Mesothelial cell of epicardium (in vitro differentiated cells): ENCODE measurements around the gene FRMD4A. TPM values are rescaled to one million over a fixed set of nuclear protein-coding genes. Genes with fewer than 3 reads are reported as not detected.

Experiments
- DNase-seq, 2 experiments: peaks; one replicate each; pipeline ENCODE4 v3.0.0; 2021; ENCODE audit warnings: low spot score in 2 of 2; ENCODE audit not compliant: unreplicated experiment in 2 of 2
- H3K27ac Mint-ChIP-seq: 2 replicates; pipeline ENCODE4 v1.8.0; 2021; ENCODE audit warnings: mixed read lengths
- H3K27me3 Mint-ChIP-seq: 2 replicates; pipeline ENCODE4 v1.8.0; 2021; ENCODE audit warnings: low read depth, mixed read lengths
- H3K36me3 Mint-ChIP-seq: 2 replicates; pipeline ENCODE4 v1.8.0; 2021; ENCODE audit warnings: mixed read lengths
- H3K4me1 Mint-ChIP-seq: 2 replicates; pipeline ENCODE4 v1.8.0; 2021; ENCODE audit warnings: mixed read lengths
- H3K4me3 Mint-ChIP-seq: 2 replicates; pipeline ENCODE4 v1.8.0; 2021; ENCODE audit warnings: mild to moderate bottlenecking, moderate library complexity, mixed read lengths
- H3K9me3 Mint-ChIP-seq: 2 replicates; pipeline ENCODE4 v1.8.0; 2021; ENCODE audit warnings: mixed read lengths
- CTCF ChIP-seq: fragments of 200-600 bp; sonication (generic); IDR thresholded peaks from one replicate; pipeline ENCODE4 v1.5.0; 2021; ENCODE audit warnings: antibody characterized with exemption; ENCODE audit not compliant: unreplicated experiment
- total RNA-seq: library from RNA; stranded (reverse); gene quantifications from 3 replicates; pipeline ENCODE4 v1.2.1, GENCODE V29; 2021

FRMD4A gene
- total RNA-seq, 1 donor from 2014 or later, result 45.0 TPM

GRCh38 chr10:13684806-13685482 is 645.8 kb downstream of the FRMD4A start:
- H3K27me3 Mint-ChIP-seq, result no peaks in the 10 kb centered on the region
- TF ChIP-seq CTCF, result no peak
- peaks cover 16% of the 10 kb centered on the region for H3K36me3 Mint-ChIP-seq
- peak overlapping the region; percentile 45 for H3K4me3 Mint-ChIP-seq
- H3K4me1 Mint-ChIP-seq, result peaks cover 29% of the 10 kb centered on the region
- no peaks in the 10 kb centered on the region for H3K9me3 Mint-ChIP-seq
- H3K27ac Mint-ChIP-seq, result peak overlapping the region; percentile 95
- no peak for DNase-seq

- H3K27ac Mint-ChIP-seq, result peak overlapping the region; percentile 95
- H3K4me3 Mint-ChIP-seq, result peak overlapping the region; percentile 45
- no peaks in the 10 kb centered on the region for H3K27me3 Mint-ChIP-seq
- no peaks in the 10 kb centered on the region for H3K9me3 Mint-ChIP-seq
- peaks cover 14% of the 10 kb centered on the region for H3K36me3 Mint-ChIP-seq
- peaks cover 29% of the 10 kb centered on the region for H3K4me1 Mint-ChIP-seq
- TF ChIP-seq CTCF, result no peak
- peak; percentile 36 to 46 for DNase-seq
Observed at GRCh38 chr10:13684252-13684791, 646.4 kb downstream of the FRMD4A start.

- Mint-ChIP-seq H3K4me3 (no peak overlapping the region), H3K36me3 (peaks cover 14% of the 10 kb centered on the region), H3K4me1 (peaks cover 29% of the 10 kb centered on the region), H3K27ac (no peak overlapping the region), H3K9me3 (no peaks in the 10 kb centered on the region), H3K27me3 (no peaks in the 10 kb centered on the region)
- TF ChIP-seq CTCF, result no peak
- DNase-seq, result no peak
Observed at GRCh38 chr10:13683017-13683416, 647.7 kb downstream of the FRMD4A start.

- no peak for TF ChIP-seq CTCF
- Mint-ChIP-seq H3K9me3 (no peaks in the 10 kb centered on the region), H3K4me1 (peaks cover 29% of the 10 kb centered on the region), H3K27me3 (no peaks in the 10 kb centered on the region), H3K36me3 (peaks cover 18% of the 10 kb centered on the region), H3K27ac (no peak overlapping the region), H3K4me3 (no peak overlapping the region)
- no peak for DNase-seq
Observed at GRCh38 chr10:13681960-13682359, 648.8 kb downstream of the FRMD4A start.

- Mint-ChIP-seq H3K4me1 (peaks cover 29% of the 10 kb centered on the region), H3K27me3 (no peaks in the 10 kb centered on the region), H3K27ac (no peak overlapping the region), H3K36me3 (peaks cover 20% of the 10 kb centered on the region), H3K4me3 (no peak overlapping the region), H3K9me3 (no peaks in the 10 kb centered on the region)
- TF ChIP-seq CTCF, result no peak
- no peak for DNase-seq
Observed at GRCh38 chr10:13681528-13681927, 649.2 kb downstream of the FRMD4A start.
